ENCODE results near the gene SF3A1.
"Not testable (repeated sequence)": the region's sequence is repeated elsewhere in the genome, so short reads cannot be mapped to it uniquely, and the experiment has no call there.

The SF3A1 gene

GRCh38 chr22:30351226-30351625, 5.5 kb downstream of the SF3A1 start:
- DNase-seq (ENCODE audit: low read depth in 2 of 2) = no peak

- DNase-seq (ENCODE audit: low read depth in 2 of 2) = no peak
Observed at GRCh38 chr22:30348809-30349208, 7.9 kb downstream of the SF3A1 start.

GRCh38 chr22:30348404-30348803, 8.3 kb downstream of the SF3A1 start:
- DNase-seq (ENCODE audit: low read depth in 2 of 2) = no peak

- DNase-seq (ENCODE audit: low read depth in 2 of 2) = no peak
Observed at GRCh38 chr22:30347255-30347892, 9.3 kb downstream of the SF3A1 start.

- peak; percentile 28 to 41 for DNase-seq (ENCODE audit: low read depth in 2 of 2)
Observed at GRCh38 chr22:30344447-30345200, 12.1 kb downstream of the SF3A1 start.

GRCh38 chr22:30340911-30341685, 15.6 kb downstream of the SF3A1 start:
- no peak for DNase-seq (ENCODE audit: low read depth in 2 of 2)

GRCh38 chr22:30338802-30339201, 17.9 kb downstream of the SF3A1 start:
- no peak for DNase-seq (ENCODE audit: low read depth in 2 of 2)

GRCh38 chr22:30338341-30338740, 18.4 kb downstream of the SF3A1 start:
- DNase-seq (ENCODE audit: low read depth in 2 of 2) = not testable (repeated sequence)

GRCh38 chr22:30337461-30337778, 19.3 kb downstream of the SF3A1 start:
- DNase-seq (ENCODE audit: low read depth in 2 of 2) = no peak

GRCh38 chr22:30336752-30337460, 19.8 kb downstream of the SF3A1 start:
- no peak for DNase-seq (ENCODE audit: low read depth in 2 of 2)

- DNase-seq (ENCODE audit: low read depth in 2 of 2) = no peak
Observed at GRCh38 chr22:30335236-30335635, 21.5 kb downstream of the SF3A1 start.

GRCh38 chr22:30334646-30335045, 22.0 kb downstream of the SF3A1 start:
- no peak for DNase-seq (ENCODE audit: low read depth in 2 of 2)

GRCh38 chr22:30333707-30334087, 23.0 kb downstream of the SF3A1 start:
- DNase-seq (ENCODE audit: low read depth in 2 of 2) = no peak

- no peak for DNase-seq (ENCODE audit: low read depth in 2 of 2)
Observed at GRCh38 chr22:30332994-30333706, 23.5 kb downstream of the SF3A1 start.

- no peak for DNase-seq (ENCODE audit: low read depth in 2 of 2)
Observed at GRCh38 chr22:30332551-30332950, 24.1 kb downstream of the SF3A1 start.

GRCh38 chr22:30328466-30329049, 28.1 kb downstream of the SF3A1 start:
- DNase-seq (ENCODE audit: low read depth in 2 of 2) = no peak

GRCh38 chr22:30327864-30328345, 28.8 kb downstream of the SF3A1 start:
- no peak for DNase-seq (ENCODE audit: low read depth in 2 of 2)

- DNase-seq (ENCODE audit: low read depth in 2 of 2) = peak; percentile 86 to 94
Observed at GRCh38 chr22:30326706-30327362, 29.9 kb downstream of the SF3A1 start, which contains the start of gene TBC1D10A. TSS of gene TBC1D10A (minus strand) at chr22:30326941. CDS start at chr22:30326881, 60 bp downstream.

GRCh38 chr22:30326255-30326705, 30.4 kb downstream of the SF3A1 start:
- DNase-seq (ENCODE audit: low read depth in 2 of 2) = no peak

- no peak for DNase-seq (ENCODE audit: low read depth in 2 of 2)
Observed at GRCh38 chr22:30325724-30326254, 30.9 kb downstream of the SF3A1 start.
